Iris pigment epithelial cell (primary cell): Measurements from ENCODE around the gene IL6R.
"Not testable (repeated sequence)": the region's sequence is repeated elsewhere in the genome, so short reads cannot be mapped to it uniquely, and the experiment has no call there.

Experiments used
- DNase-seq: peaks from one replicate; pipeline ENCODE4 v3.0.0-alpha.2; 2011; ENCODE audit warnings: low read depth

Gene IL6R

GRCh38 chr1:154404984-154405746 lies at the start of gene IL6R:
Gene IL6R, plus strand, starts transcription at chr1:154405343. Its CDS starts 287 bp downstream, at chr1:154405630.
- peak; percentile 91 for DNase-seq

DNA sequence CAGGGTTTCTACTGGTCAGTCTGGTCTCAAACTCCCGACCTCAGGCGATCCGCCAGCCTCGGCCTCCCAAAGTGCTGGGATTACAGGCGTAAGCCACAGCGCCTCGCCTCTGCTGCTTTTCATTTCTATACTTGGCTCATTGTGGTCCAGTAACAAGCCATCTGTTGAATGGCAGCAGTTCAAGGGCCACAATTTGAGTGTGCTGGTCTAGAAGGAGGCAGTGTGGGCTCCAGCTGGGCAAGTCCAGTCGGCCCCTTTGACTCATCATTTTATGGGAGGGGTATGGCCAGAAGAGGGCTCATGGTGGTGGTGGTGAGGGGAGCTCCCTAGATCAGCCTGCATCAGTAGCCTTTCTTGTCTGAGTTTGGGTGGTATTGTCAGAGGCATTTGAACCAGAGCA lies 46.6 kb upstream of the IL6R start:
- no peak for DNase-seq

DNA sequence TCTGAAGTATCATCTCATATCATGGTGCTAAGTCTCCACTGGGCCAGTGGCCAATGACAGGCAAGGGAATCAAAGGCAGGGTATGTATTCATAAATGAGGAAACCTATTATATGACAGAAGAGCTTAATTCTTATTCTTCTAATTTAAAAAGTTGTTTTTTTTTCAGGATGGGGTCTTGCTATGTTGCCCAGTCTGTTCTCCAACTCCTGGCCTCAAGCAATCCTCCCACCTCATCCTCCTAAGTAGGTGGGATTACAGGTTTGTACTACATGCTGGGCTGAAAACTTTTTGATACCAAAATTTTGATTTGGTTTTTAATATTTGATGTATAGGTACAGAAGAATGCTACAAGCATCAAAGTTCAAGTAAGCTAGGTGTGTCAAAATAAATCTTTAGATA lies 44.9 kb upstream of the IL6R start:
- no peak for DNase-seq

DNA sequence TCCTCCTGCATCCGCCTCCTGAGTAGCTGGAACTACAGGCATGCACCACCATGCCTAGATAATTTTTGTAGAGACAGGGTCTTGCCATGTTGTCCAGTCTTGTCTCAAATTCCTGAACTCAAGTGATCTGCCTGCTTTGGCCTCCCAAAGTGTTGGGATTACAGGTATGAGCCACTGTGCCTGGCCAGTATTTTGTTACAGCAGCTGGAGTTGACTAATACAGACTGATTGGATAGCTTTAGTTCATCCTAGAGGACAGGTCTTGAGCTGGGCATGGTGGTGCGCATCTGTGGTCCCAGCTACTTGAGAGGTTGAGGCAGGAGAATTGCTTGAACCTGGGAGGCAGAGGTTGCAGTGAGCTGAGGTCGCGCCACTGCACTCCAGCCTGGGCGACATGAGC lies 44.3 kb upstream of the IL6R start:
- not testable (repeated sequence) for DNase-seq

DNA sequence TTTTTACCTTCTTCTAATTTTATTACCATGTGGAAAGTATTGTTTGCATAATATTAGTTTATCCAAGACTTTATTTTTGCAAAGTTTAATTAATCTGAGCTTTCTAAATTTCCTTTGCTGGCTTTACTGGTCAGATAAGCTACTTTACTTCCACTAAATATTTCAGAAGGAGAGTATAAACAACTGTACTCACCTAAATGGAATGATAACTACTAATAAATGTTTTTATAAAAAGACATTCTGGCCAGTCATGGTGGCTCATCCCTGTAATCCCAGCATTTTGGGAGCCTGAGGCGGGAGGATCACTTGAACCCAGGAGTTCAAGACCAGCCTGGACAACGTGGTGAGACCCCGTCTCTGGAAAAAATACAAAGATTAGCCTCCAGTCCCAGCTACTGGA lies 43.8 kb upstream of the IL6R start:
- no peak for DNase-seq

GRCh38 chr1:154371436-154371835 lies 33.7 kb upstream of the IL6R start:
- no peak for DNase-seq

DNA sequence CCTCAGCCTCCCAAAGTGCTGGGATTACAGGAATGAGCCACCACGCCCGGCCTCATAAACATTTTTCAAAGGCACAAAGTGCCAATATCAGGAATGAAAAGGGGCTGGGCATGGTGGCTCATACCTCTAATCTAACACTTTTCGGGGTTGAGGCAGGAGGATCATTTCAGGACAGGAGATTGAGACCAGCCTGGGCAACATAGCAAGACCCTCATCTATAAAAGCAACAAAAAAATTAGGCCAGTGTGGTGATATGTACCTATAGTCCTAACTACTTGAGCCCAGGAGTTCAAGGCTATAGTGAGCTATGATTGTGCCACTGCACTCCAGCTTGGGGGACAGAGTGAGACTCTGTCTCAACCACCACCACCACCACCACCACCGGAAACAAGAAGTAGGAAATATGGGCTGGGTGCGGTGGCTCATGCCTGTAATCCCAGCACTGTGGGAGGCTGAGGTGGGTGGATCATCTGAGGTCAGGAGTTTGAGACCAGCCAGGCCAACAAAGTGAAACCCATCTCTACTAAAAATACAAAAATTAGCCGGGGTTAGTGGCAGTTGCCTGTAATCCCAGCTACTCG lies 31.3 kb upstream of the IL6R start:
- not testable (repeated sequence) for DNase-seq

DNA sequence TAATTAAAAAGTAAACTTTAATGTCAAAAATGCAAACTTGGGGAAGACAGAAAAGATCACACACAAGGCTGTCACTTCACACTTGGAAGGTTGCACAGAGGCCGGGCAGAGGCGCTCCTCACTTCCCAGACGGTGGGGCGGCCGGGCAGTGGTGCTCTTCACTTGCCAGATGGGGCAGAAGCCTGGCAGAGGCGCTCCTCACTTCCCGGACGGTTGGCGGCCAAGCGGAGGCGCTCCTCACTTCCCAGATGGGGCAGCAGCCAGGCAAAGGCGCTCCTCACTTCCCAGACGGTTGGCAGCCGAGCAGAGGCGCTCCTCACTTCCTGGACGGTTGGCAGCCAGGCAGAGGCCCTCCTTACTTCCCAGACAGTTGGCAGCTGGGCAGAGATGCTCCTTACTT lies 25.8 kb upstream of the IL6R start:
- DNase-seq = no peak

- no peak for DNase-seq
These were observed 20.3 kb upstream of the IL6R start for GRCh38 chr1:154384650-154385489.

DNA sequence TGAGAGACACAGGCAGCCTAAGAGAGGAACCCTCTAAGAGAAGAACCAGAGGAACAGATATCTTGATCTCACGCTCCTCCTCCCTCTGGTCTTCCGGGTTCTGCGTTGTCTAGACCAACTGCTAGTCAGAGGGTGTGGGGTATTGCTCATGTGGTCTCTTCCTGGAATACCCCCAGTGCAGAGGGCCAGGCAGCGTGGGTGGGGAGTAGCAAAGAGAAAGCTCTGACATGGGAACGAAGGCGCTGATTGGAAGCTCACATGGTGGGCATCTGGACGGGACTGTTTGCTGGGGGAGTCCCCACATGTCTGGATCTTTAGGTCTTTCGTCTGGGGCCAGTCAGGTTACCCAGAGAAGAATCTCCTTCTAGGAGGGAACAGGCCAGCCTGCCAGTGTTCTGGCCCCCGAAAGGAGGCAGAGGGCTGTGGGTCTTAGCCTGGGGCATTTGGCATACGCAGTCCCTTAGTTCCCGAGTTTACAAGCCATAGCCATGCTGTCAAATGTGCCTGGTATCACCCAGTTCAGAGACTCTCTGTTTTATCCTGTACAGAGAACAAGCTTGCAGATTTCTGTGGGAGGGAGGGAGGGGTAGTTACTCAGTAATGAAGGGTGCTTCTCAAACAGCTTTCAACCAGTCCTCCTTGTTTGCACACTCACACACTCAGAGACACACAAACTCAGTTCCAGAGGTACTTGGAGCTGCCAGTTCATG lies 18.3 kb upstream of the IL6R start:
- no peak for DNase-seq

DNA sequence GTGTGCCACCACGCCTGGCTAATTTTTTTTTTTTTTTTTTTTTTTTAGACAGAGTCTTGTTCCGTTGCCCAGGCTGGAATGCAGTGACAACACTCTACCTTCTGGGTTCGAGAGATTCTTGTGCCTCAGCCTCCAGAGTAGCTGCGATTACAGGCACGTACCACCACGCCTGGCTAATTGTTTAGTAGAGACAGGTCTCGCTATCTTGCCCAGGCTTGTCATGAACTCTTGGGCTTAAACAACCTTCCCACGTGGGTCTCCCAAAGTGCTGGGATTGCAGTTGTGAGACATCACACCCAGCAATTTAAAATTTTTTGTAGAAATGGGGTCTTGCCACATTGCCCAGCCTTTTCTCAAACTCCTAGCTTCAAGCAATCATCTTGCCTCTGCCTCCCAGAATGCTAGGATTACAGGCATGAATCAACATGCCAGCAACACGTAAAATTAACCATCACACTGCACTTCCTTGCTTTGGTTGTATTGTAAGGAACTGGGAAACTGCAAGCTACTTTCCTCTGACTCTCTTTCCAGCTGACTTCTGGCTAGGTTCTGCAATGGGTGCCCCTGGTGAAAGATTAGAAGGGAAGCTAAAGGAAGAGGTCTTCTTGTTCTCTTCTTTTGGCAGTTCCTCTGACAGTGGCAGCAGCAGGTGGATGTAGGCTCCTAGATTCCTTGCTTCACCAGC lies 13.9 kb upstream of the IL6R start:
- DNase-seq = no peak

DNA sequence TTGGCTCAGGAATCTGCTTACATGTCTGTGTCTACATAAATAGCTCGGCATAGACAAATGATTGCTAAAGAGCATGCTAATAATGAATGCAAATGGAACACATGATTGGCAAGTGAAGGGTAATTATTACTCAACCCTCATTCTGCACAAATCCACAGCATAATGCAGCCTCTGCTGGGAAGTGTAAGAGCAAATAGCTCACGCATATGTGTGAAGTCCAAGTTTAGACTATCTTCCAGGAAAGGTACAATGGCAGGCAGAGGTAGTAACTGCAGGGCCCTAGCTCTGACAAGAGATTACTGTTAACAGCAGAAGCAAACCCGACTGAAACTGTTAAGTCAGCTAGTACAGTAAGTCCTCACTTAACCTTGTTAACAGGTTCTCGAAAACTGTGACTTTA lies 7.0 kb upstream of the IL6R start:
- no peak for DNase-seq

DNA sequence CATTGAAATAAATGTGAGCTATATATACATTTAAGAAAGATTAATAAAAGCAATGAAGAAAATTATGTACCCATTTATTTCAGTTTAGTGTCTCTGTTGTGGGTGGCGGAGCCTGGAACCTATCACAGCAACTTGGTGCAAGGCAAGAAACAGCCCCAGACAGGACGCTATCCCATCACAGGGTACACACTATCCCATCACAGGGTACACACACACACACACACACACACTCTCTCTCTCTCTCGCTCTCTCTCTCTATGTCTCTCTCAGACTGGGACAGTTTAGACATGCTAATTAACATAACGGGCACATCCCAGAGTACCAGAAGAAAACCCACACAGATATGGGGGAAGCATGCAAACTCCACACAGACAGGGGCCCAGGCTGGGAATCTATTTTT lies 6.5 kb upstream of the IL6R start:
- no peak for DNase-seq

GRCh38 chr1:154400381-154400801 lies 4.8 kb upstream of the IL6R start:
- no peak for DNase-seq

DNA sequence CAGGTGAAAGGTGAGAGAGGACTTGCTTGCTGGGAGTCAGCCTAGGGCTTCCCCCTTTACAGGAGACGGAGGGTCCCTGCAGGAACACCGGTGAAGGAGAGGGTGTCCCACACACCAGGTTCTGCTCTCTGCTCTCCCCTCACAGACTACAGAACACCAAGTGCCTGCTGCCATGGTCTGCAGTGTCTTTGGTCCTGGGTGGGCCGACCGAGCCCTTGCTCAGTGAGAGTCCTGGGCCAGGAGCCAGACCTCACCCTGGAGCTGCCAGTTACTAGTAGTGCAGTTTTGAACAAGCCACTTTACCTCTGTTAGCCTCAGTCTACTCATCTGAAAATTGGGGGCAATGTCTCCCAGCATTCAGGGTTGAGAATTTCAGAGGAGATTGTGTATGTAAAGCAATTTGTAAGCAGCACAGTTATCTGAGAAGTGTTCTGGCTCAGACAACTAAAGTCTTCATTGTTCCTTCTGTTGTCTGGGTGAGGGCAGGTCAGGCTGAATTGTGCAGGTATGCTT lies 2.7 kb upstream of the IL6R start:
- no peak for DNase-seq

GRCh38 chr1:154403261-154403943 lies 1.7 kb upstream of the IL6R start:
- no peak for DNase-seq

DNA sequence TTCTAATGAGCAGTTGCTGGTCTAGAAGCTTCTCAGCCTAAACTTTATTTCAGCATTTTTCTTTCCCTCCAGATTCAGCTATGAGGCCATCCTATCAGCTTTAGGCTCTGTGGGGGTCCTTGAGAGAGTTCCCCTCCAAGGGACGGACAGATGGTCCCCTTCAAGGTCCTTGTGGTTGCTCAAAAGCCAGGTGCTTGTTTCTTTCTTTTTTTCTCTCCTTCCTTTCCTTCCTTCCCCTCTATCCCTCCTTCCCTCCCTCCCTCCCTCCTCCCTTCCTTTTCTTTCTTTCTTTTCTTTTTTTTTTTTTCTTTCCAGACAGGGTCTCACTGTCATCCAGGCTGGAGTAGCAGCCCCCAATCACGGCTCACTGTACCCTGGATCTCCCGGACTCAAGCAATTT lies 1.2 kb upstream of the IL6R start:
- no peak for DNase-seq

GRCh38 chr1:154404511-154404931 lies 622 bp upstream of the IL6R start:
- DNase-seq = no peak

- peak; percentile 40 for DNase-seq
These were observed 816 bp downstream of the IL6R start for GRCh38 chr1:154405747-154406571.

DNA sequence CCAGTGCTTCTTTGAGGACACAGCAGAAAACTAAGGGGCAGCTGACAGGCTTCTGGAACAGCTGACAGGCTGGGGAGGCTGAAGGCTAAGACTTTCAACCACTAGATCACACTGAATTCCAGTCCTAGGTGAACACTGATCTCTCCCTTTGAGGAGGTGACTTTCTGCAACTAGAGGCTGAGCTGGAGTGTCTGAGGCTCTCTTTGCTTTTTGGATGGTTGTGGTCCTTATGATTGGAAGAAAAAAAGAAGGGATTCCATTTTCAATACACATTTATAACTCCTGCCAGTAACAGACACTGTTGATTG lies 1.4 kb downstream of the IL6R start:
- DNase-seq = no peak
